ENCODE results near the gene DNAJC21.

- TF ChIP-seq CTCF (conservative IDR thresholded peaks at IDR 0.05; ENCODE audit: low read length) (peak; percentile 77), EZH2phosphoT487 (IDR thresholded peaks at IDR 0.05; ENCODE audit: borderline replicate concordance) (no peak)
Measured at GRCh38 chr5:34957857-34958690, 28.7 kb downstream of the DNAJC21 start.

All from Loucy (cell line).